HL-60 (cell line): ENCODE measurements around the gene PNPLA7.
"Not testable (repeated sequence)": the region's sequence is repeated elsewhere in the genome, so short reads cannot be mapped to it uniquely, and the experiment has no call there.

Source experiments
- DNase-seq, 2 experiments: peaks; one replicate each; pipeline ENCODE4 v3.0.0-alpha.2; 2010 to 2020; ENCODE audit warnings: low read depth in 1 of 2, low spot score in 1 of 2
- H3K27ac ChIP-seq: fragments of 250-450 bp; sonication (Bioruptor Pico); replicated peaks from 2 replicates; pipeline ENCODE4 v1.5.1; 2020; ENCODE audit warnings: mild to moderate bottlenecking, moderate library complexity
- H3K27me3 ChIP-seq: fragments of 250-450 bp; sonication (Bioruptor Pico); 2 replicates; pipeline ENCODE4 v1.5.1; 2021; ENCODE audit warnings: mild to moderate bottlenecking, moderate library complexity; ENCODE audit not compliant: insufficient read depth, poor library complexity, severe bottlenecking
- H3K4me3 ChIP-seq: replicated peaks from 2 replicates; pipeline ENCODE4 v1.5.1; 2011; ENCODE audit warnings: mild to moderate bottlenecking, control low read depth, low read length; ENCODE audit not compliant: insufficient read depth
- GABPA ChIP-seq: IDR thresholded peaks from 2 replicates; pipeline ENCODE4 v1.6.1; 2012; ENCODE audit warnings: low read depth
- POLR2AphosphoS5 ChIP-seq: IDR thresholded peaks from 2 replicates; pipeline ENCODE4 v1.6.1; 2012; ENCODE audit warnings: low read depth
- SPI1 ChIP-seq: IDR thresholded peaks from 2 replicates; pipeline ENCODE4 v1.6.1; 2012; ENCODE audit warnings: low read depth, mild to moderate bottlenecking, borderline replicate concordance
- TF ChIP-seq, protein P1 (sequence below): IDR thresholded peaks from 2 replicates; pipeline ENCODE4 v1.6.1; 2012; ENCODE audit warnings: low read depth; ENCODE audit not compliant: insufficient replicate concordance
- TF ChIP-seq, protein P2 (sequence below): IDR thresholded peaks from one replicate; pipeline ENCODE4 v1.5.1; 2011; ENCODE audit warnings: low read length, control low read depth, inconsistent platforms; ENCODE audit not compliant: insufficient read depth

PNPLA7 gene

DNA sequence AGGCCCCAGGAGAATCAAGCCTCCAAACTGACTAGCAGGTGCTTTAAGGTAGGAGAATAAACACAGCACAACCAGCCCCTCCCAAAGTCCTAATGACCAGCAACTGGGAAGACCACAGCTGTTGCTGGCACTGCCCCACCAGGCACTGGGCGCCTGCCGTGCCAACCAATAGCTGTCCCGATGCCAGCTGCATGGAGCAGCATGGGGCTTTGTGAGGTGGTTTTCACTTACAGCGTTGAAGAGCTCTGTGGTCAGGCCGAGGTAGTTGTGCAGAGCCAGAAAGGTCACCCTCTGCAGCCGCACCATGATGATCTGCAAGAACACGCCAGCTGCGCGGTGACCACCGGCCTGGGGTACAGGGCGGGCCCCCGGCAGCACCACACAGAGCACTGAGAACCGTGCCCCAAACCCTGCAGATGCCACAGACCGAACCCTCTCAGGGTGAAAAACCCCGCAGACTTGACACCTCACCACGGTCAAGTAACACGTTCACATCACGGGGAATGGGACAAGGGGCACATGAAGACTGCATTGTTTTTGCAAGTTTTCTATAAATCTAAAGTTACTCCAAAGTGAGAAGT, 28.7 kb downstream of the PNPLA7 start:
- no peak for DNase-seq

DNA sequence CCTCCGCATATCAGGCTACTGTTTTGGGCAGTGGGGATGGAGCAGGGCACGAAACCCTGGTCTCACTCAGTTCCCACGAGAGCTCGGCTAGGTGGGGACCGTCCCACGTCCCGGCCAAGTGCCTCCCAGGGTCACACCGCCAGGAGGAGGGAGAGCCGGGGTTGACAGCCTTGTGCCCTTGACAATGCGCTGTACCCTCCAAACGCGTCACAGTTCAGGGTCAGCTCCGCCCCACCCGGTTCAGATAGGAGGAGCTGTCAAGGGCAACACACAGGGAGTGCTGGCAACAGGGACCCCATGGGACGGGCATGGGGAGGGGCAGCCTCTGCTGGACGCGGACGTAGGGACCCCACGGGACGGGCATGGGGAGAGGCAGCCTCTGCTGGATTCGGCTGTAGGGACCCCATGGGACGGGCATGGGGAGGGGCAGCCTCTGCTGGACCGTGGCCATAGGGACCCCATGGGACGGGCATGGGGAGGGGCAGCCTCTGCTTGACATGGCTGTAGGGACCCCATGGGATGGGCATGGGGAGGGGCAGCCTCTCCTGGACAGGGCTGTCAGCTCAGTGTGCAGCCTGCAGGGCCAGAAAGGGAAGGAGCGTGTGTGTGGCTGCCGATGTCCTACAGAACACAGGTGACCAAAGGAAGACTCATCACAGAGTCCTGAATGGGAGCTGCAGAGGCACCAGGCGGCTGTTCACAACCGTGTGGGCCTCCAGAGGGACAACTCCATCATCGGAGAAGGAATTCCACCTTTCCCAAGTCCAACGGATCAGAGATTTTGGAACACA, 29.4 kb downstream of the PNPLA7 start:
- Histone ChIP-seq H3K4me3 (no peak overlapping the region), H3K27me3 (no peaks in the 10 kb centered on the region), H3K27ac (no peak overlapping the region)
- no peak for DNase-seq
- TF ChIP-seq, protein P1, sequence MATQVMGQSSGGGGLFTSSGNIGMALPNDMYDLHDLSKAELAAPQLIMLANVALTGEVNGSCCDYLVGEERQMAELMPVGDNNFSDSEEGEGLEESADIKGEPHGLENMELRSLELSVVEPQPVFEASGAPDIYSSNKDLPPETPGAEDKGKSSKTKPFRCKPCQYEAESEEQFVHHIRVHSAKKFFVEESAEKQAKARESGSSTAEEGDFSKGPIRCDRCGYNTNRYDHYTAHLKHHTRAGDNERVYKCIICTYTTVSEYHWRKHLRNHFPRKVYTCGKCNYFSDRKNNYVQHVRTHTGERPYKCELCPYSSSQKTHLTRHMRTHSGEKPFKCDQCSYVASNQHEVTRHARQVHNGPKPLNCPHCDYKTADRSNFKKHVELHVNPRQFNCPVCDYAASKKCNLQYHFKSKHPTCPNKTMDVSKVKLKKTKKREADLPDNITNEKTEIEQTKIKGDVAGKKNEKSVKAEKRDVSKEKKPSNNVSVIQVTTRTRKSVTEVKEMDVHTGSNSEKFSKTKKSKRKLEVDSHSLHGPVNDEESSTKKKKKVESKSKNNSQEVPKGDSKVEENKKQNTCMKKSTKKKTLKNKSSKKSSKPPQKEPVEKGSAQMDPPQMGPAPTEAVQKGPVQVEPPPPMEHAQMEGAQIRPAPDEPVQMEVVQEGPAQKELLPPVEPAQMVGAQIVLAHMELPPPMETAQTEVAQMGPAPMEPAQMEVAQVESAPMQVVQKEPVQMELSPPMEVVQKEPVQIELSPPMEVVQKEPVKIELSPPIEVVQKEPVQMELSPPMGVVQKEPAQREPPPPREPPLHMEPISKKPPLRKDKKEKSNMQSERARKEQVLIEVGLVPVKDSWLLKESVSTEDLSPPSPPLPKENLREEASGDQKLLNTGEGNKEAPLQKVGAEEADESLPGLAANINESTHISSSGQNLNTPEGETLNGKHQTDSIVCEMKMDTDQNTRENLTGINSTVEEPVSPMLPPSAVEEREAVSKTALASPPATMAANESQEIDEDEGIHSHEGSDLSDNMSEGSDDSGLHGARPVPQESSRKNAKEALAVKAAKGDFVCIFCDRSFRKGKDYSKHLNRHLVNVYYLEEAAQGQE, result no peak
- TF ChIP-seq POLR2AphosphoS5, result no peak
- no peak for TF ChIP-seq GABPA
- TF ChIP-seq, protein P2, sequence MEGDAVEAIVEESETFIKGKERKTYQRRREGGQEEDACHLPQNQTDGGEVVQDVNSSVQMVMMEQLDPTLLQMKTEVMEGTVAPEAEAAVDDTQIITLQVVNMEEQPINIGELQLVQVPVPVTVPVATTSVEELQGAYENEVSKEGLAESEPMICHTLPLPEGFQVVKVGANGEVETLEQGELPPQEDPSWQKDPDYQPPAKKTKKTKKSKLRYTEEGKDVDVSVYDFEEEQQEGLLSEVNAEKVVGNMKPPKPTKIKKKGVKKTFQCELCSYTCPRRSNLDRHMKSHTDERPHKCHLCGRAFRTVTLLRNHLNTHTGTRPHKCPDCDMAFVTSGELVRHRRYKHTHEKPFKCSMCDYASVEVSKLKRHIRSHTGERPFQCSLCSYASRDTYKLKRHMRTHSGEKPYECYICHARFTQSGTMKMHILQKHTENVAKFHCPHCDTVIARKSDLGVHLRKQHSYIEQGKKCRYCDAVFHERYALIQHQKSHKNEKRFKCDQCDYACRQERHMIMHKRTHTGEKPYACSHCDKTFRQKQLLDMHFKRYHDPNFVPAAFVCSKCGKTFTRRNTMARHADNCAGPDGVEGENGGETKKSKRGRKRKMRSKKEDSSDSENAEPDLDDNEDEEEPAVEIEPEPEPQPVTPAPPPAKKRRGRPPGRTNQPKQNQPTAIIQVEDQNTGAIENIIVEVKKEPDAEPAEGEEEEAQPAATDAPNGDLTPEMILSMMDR, result no peak
- no peak for TF ChIP-seq SPI1

More for the DNA sequence above, 28.7 kb downstream of the PNPLA7 start:
- TF ChIP-seq, protein P2, result no peak
- TF ChIP-seq POLR2AphosphoS5 (no peak), SPI1 (no peak), GABPA (no peak)
- TF ChIP-seq, protein P1, result no peak
- Histone ChIP-seq H3K27me3 (no peaks in the 10 kb centered on the region), H3K4me3 (no peak overlapping the region), H3K27ac (no peak overlapping the region)

DNA sequence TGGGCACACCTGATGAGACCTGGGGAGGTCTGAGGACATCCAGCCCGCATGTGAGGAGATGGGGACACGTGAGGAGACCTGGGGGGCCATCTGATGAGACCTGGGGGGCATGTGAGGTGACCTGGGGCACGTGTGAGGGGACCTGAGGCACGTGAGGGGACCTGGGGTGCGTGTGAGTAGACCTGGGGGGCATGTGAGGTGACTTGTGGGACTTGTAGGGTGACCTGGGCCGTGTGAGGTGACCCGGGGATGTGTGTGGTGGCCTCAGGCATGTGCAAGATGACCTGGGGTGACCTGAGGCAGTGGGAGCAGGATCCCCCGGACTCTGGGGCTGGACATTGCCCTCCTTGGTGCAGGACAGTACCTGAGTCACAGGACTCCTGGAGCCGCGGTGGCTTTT, 30.6 kb downstream of the PNPLA7 start:
- no peak overlapping the region for H3K4me3 ChIP-seq
- H3K27me3 ChIP-seq, result no peaks in the 10 kb centered on the region
- TF ChIP-seq SPI1, result no peak
- TF ChIP-seq, protein P1, result no peak
- no peak for TF ChIP-seq POLR2AphosphoS5
- no peak for TF ChIP-seq GABPA
- TF ChIP-seq, protein P2, result no peak
- DNase-seq, result no peak
- no peak overlapping the region for H3K27ac ChIP-seq

DNA sequence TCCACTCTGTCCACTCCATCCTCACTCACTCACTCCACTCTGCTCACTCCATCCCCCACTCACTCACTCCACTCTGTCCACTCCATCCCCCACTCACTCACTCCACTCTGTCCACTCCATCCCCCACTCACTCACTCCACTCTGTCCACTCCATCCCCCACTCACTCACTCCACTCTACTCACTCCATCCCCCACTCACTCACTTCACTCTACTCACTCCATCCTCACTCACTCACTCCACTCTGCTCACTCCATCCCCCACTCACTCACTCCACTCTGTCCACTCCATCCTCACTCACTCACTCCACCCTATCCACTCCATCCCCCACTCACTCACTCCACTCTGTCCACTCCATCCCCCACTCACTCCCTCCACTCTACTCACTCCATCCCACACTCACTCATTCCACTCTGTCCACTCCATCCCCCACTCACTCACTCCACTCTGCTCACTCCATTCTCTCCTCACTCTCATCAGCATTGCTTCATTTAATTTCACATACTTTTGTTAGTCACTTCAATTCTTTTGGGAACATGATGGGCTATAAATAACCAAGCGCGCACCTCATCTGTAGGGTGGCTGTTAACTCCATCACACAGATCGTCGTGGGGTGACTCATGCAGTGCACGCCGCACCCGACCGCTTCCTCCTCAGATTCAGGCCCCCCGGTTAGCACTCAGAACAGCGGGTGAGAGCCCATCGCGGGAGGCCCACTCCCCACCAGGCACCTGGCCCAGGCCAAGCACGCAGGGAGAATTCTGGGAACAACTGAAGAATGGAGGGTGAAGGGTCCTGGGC, 31.3 kb downstream of the PNPLA7 start:
- H3K4me3 ChIP-seq, H3K27ac ChIP-seq, H3K27me3 ChIP-seq: not testable (repeated sequence)
- peak in 1 of 2 experiments; percentile 37 for DNase-seq
